Subcutaneous abdominal adipose tissue (tissue), 5 donors: ENCODE measurements around the gene IRX5.

Source experiments
- H3K27ac ChIP-seq: one replicate; pipeline ENCODE4 v1.7.0; 2013; ENCODE audit warnings: low read depth, mild to moderate bottlenecking, inconsistent platforms, low read length, moderate library complexity
- H3K27me3 ChIP-seq, 5 donors: one replicate each; pipeline ENCODE4 v1.7.0; 2013; ENCODE audit warnings: low read length in 5 of 5, inconsistent platforms in 1 of 5; ENCODE audit not compliant: control insufficient read depth in 5 of 5, insufficient read depth in 4 of 5
- H3K36me3 ChIP-seq, 5 donors: one replicate each; pipeline ENCODE4 v1.7.0; 2013; ENCODE audit warnings: low read length in 5 of 5; ENCODE audit not compliant: control insufficient read depth in 5 of 5, insufficient read depth in 5 of 5
- H3K4me1 ChIP-seq, 5 donors: one replicate each; pipeline ENCODE4 v1.7.0; 2013; ENCODE audit warnings: low read length in 5 of 5, mild to moderate bottlenecking in 3 of 5, moderate library complexity in 1 of 5; ENCODE audit not compliant: control insufficient read depth in 5 of 5, insufficient read depth in 5 of 5
- H3K4me3 ChIP-seq, 5 donors: one replicate each; pipeline ENCODE4 v1.7.0; 2013; ENCODE audit warnings: low read length in 5 of 5, low read depth in 1 of 5
- H3K9ac ChIP-seq, 5 donors: one replicate each; pipeline ENCODE4 v1.7.0; 2013; ENCODE audit warnings: low read length in 5 of 5, mild to moderate bottlenecking in 4 of 5, moderate library complexity in 3 of 5
- H3K9me3 ChIP-seq, 5 donors: one replicate each; pipeline ENCODE4 v1.7.0; 2013; ENCODE audit warnings: low read length in 5 of 5; ENCODE audit not compliant: control insufficient read depth in 5 of 5
- donor health status: healthy.
- donor health status: healthy.
- donor health status: healthy.
- donor health status: healthy.
- donor health status: healthy.

Gene IRX5

DNA sequence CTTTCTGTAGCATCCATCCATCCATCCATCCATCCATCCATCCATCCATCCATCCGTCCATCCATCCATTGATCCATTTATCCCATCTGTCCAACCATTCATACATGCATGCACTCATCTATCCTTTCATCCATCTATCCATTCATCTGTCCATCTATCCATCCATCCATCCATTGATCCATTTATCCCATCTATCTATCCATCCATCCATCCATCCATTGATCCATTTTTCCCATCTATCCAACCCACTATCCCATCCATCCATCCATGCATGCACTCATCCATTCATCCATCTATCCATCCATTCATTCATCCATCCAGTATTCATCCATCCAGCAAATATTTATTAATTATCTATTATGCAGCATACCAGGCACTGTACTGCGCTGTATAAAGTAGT is 34.8 kb downstream of the IRX5 start:
- Histone ChIP-seq H3K4me1 (no peaks in the 10 kb centered on the region), H3K27ac (no peak overlapping the region), H3K4me3 (no peak overlapping the region), H3K36me3 (no peaks in the 10 kb centered on the region), H3K9ac (no peak overlapping the region), H3K9me3 (no peaks in the 10 kb centered on the region), H3K27me3 (no peaks in the 10 kb centered on the region)

DNA sequence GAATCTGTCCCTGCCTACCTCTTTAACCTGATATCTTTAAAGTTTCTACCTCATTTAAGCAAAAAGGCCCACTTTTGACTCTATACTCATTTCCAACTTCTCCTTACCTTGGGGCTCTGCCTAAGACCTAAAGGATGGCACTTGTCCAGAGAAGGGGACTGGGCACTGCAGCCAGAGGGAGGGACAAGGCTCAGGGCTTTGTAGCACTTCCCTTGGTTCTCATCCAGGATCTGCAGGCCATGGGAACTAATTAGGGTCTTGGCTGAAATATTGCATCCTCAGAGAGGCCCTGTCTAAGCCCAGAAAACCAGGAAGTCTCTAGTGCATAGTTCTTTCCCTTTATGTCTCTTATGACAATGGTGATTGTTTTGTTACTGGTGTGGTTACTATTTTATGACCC is 37.3 kb downstream of the IRX5 start:
- no peak overlapping the region for H3K4me3 ChIP-seq
- no peak overlapping the region for H3K9ac ChIP-seq
- H3K4me1 ChIP-seq: no peaks in the 10 kb centered on the region

DNA sequence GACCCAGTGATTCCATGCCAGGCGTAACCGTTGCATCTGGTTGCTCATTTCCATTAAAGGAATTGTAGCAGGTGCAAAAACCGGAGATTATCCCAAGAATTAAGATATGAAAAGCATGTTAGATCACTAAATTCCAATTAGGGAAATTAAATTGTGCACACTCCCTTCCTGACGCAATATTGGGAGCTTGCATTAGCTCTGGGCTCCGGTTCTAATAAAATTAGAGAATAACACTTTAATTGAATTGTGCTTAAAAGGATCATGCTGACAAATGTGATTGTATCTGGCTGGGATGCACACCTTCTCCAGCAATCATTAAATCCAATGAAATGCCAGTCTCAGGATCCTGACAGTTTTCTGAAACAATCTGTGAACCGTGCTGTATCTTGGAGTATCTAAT is 38.1 kb downstream of the IRX5 start:
- H3K9ac ChIP-seq: no peak overlapping the region
- H3K9me3 ChIP-seq: no peaks in the 10 kb centered on the region

More for the DNA sequence above, 37.3 kb downstream of the IRX5 start:
- Histone ChIP-seq H3K9me3 (no peaks in the 10 kb centered on the region), H3K36me3 (no peaks in the 10 kb centered on the region), H3K27ac (no peak overlapping the region), H3K27me3 (no peaks in the 10 kb centered on the region)

DNA sequence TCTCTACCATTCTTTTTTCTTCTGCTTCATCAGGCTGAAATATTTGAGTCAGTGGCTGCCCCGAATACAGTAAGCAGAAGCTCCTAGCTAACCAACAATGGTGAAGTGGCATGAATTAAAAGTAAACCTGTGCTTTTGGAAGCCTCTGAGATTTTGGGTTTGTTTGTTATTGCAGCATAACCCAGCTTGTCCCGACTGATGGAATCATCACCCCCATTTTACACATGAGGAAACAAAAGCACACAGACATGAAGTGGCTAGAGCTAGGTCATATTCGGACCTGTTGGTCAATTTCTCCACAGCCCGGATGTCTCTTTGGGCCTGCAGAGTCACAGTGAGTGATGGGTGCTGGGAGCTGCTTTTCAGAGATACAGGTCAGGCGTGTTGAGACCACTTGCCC is 39.4 kb downstream of the IRX5 start:
- Histone ChIP-seq H3K9me3 (no peaks in the 10 kb centered on the region), H3K4me3 (no peak overlapping the region), H3K27ac (no peak overlapping the region), H3K9ac (no peak overlapping the region), H3K36me3 (no peaks in the 10 kb centered on the region), H3K4me1 (no peaks in the 10 kb centered on the region), H3K27me3 (no peaks in the 10 kb centered on the region)

More for the DNA sequence above, 38.1 kb downstream of the IRX5 start:
- Histone ChIP-seq H3K36me3 (no peaks in the 10 kb centered on the region), H3K4me1 (no peaks in the 10 kb centered on the region), H3K27ac (no peak overlapping the region), H3K4me3 (no peak overlapping the region), H3K27me3 (no peaks in the 10 kb centered on the region)

DNA sequence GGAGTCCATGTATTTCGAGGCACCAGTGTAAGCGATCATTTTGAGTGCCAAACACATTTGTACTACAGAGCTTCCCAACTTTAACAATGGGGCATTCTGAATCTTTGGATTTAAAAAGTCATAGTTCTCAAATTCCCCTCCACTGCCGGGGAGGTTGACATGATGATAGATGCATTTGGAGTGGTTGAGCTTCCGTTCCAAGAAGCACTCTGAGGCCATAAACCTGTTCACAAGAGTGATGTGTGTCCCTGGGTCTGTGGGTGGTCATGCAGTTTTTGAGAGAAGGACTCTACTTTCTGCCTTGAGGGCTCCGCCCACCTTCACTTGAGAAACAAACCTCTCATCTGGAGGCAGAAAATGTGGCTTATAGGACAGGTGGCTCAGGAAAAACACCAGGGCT is 43.7 kb downstream of the IRX5 start:
- Histone ChIP-seq H3K27me3 (no peaks in the 10 kb centered on the region), H3K36me3 (no peaks in the 10 kb centered on the region), H3K9ac (no peak overlapping the region), H3K9me3 (no peaks in the 10 kb centered on the region), H3K4me3 (no peak overlapping the region), H3K27ac (no peak overlapping the region), H3K4me1 (no peaks in the 10 kb centered on the region)

DNA sequence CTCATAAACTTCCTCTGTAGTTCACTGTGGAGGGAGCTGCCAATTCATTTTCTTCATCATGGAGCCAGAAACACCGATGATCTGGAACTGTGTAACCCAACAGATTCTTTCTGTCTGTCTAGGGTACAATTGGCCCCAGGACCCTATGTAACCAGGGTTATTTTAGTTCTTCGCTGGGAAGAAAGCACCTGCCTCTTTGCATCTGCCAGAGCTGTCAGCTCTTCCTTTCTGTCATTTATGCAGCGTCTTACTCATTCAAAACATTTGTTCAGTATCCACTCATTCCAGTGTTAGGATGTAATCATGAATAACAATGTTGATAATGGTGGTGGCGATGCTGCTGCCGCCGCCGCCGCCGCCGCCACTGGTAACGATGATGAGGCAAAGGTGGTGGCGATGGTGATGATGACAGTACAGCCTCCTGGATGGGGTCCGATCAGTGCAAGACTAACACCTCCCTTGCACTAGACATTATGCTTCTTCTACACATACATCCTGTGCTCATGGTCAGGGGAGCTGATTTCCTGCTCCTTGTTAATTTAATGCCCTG is 46.1 kb downstream of the IRX5 start:
- Histone ChIP-seq H3K9ac (no peak overlapping the region), H3K27ac (no peak overlapping the region), H3K4me3 (no peak overlapping the region), H3K4me1 (no peaks in the 10 kb centered on the region), H3K9me3 (no peaks in the 10 kb centered on the region), H3K36me3 (no peaks in the 10 kb centered on the region), H3K27me3 (no peaks in the 10 kb centered on the region)

DNA sequence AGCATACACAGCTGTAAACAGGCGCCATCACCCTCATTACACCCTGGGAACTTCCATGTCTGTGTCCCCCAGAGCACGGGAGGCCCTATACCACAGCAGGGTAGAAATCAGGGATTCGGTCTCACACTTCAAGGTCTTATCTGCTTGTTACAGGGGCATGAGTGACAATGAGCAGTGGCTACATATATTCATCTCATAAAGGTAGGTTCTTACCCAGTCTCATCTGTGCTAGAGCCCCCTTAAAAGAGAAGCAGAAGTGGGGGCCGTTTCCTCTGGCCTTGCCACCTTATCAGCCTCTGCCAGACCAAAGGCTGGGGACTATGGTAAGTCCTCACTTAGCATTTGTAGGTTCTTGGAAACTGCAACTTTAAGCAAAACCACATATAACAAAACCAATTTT is 46.5 kb downstream of the IRX5 start:
- Histone ChIP-seq H3K36me3 (no peaks in the 10 kb centered on the region), H3K4me3 (no peak overlapping the region), H3K27me3 (no peaks in the 10 kb centered on the region), H3K9ac (no peak overlapping the region), H3K4me1 (no peaks in the 10 kb centered on the region), H3K9me3 (no peaks in the 10 kb centered on the region), H3K27ac (no peak overlapping the region)

DNA sequence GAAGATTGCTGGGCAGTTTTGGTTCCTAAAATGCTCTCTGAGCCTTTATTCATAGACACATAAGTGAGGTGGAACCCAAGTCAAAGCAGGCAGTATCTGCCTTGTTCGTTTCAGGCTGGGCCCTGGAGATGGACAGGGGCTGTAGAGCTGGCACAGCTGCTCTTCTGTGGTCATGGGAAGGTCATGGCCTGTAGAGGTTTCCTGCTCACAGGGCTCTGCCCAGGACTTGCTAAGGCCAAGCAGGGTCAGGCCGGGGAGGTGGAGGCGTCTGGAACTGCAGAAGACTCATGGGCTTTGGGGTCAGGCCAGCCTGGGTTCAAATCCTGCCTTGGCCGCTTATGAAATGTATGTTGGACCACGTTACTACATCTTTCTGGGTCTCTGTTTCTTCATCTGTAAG is 50.2 kb downstream of the IRX5 start:
- Histone ChIP-seq H3K27ac (no peak overlapping the region), H3K4me3 (no peak overlapping the region), H3K4me1 (no peaks in the 10 kb centered on the region), H3K36me3 (no peaks in the 10 kb centered on the region), H3K27me3 (no peaks in the 10 kb centered on the region), H3K9ac (no peak overlapping the region), H3K9me3 (no peaks in the 10 kb centered on the region)
